Adrenal gland (tissue), 12 donors: ENCODE measurements around the gene GHR. TPM values are rescaled to one million over a fixed set of nuclear protein-coding genes. Genes with fewer than 3 reads are reported as not detected.
"Not testable (repeated sequence)": the region's sequence is repeated elsewhere in the genome, so short reads cannot be mapped to it uniquely, and the experiment has no call there.

Source experiments
- DNase-seq, 7 donors: peaks; one replicate each; pipeline ENCODE4 v3.0.0-alpha.2; 2019 to 2020
- H3K27ac ChIP-seq, 5 donors: fragments of 200-600 bp; sonication (generic) in 4 of 5; 1 replicate in 3 of 5; 2 replicates in 2 of 5; pipeline versions ENCODE4 v1.5.1 to v1.8.0; 2016 to 2020; ENCODE audit warnings: mild to moderate bottlenecking in 1 of 5
- H3K27me3 ChIP-seq: fragments of 200-600 bp; 2 replicates; pipeline ENCODE4 v1.8.0; 2021
- H3K36me3 ChIP-seq, 2 donors: fragments of 200-600 bp; replicated peaks in 1 of 2; 1 replicate in 1 of 2; 2 replicates in 1 of 2; pipeline versions ENCODE4 v1.5.1 to v1.8.0; 2018 to 2022
- H3K4me1 ChIP-seq, 2 donors: fragments of 200-600 bp; replicated peaks in 1 of 2; 1 replicate in 1 of 2; 2 replicates in 1 of 2; pipeline versions ENCODE4 v1.5.1 to v1.8.0; 2018 to 2021
- H3K4me3 ChIP-seq, 4 donors: fragments of 200-600 bp; sonication (generic) in 3 of 4; one replicate each; pipeline ENCODE4 v1.5.1; 2016 to 2018
- H3K9me3 ChIP-seq, 3 donors: fragments of 200-600 bp; sonication (generic) in 1 of 3; replicated peaks in 1 of 3; 1 replicate in 2 of 3; 2 replicates in 1 of 3; pipeline versions ENCODE4 v1.5.1 to v1.8.0; 2016 to 2021
- CTCF ChIP-seq, 6 experiments: fragments of 450-650 bp in 4 of 6; fragments of 200-600 bp in 2 of 6; sonication (generic) in 1 of 6; IDR thresholded peaks; 1 replicate in 5 of 6; 2 replicates in 1 of 6; pipeline versions ENCODE4 v1.5.1 to v1.8.0; 2016 to 2021; ENCODE audit warnings: antibody characterized with exemption in 6 of 6, mild to moderate bottlenecking in 2 of 6, moderate library complexity in 1 of 6
- POLR2A ChIP-seq, 2 donors: fragments of 450-650 bp; IDR thresholded peaks; one replicate each; pipeline ENCODE4 v1.6.1; 2017; ENCODE audit warnings: antibody characterized with exemption in 2 of 2, mild to moderate bottlenecking in 2 of 2, moderate library complexity in 1 of 2
- WGBS, 4 donors: extraction: QIAGEN DNeasy Blood & Tissue Kit in 2 of 4; methylation state at CpG; one replicate each; pipeline versions ENCODE4 v1.1.5 to v1.1.7; 2013 to 2017; 5-methylcytosine and 5-hydroxymethylcytosine counted together
- intact Hi-C, 2 donors: fragments of 100-400 bp; cut with DNase I; formaldehyde crosslinking; loops; one replicate each; pipeline versions ENCODE4 v1.14.1 to v1.15.0; 2022 to 2023
- polyA plus RNA-seq, 3 donors: library from polyadenylated mRNA; stranded (reverse); fragments of 200-250 nt in 2 of 3; fragments of 350-450 nt in 1 of 3; fragmentation: Illumina TruSeq in 1 of 3; extraction: RNeasy Lipid Tissue Mini Kit (QIAGEN cat#74804) in 1 of 3; gene quantifications; one replicate each; pipeline ENCODE4 v1.2.3, GENCODE V29; 2013 to 2014
- total RNA-seq, 9 donors: library from RNA; depleted of rRNA in 4 of 9; stranded (reverse); fragments of >200 nt in 4 of 9; fragments of 120-200 nt in 1 of 9; fragmentation: NEBNext Ultra II Directional in 1 of 9; extraction: Animal tissue kit (Norgen Biotek cat#: 25700) in 1 of 9; gene quantifications; one replicate each; pipeline versions ENCODE4 v1.1.0 to v1.2.4, GENCODE V29; 2013 to 2023
- donor health status: healthy with polysubstance abuse.
- donor health status: Bipolar disorder and iron deficiency.
- donor health status: DM: yes; HTN: yes; CAD: no.
- donor health status: DM: no; HTN: no; CAD: no.
- donor health status: DM: no; HTN: no; CAD: no.
- donor health status: DM: yes; HTN: yes; CAD: no.

The GHR gene
- total and polyA plus RNA-seq, 12 donors: 2.9 to 17.1 (median 10.5) TPM

- 72 to 81% (median 76%) methylated on average over 8 of the region's 8 CpGs for WGBS, 4 donors
- Histone ChIP-seq H3K4me1 (peaks cover 0 to 15% of the 10 kb centered on the region in 2 donors), H3K4me3 (no peak overlapping the region), H3K27ac (no peak overlapping the region), H3K9me3 (no peaks in the 10 kb centered on the region), H3K36me3 (no peaks in the 10 kb centered on the region), H3K27me3 (no peaks in the 10 kb centered on the region)
- DNase-seq: no peak
- intact Hi-C loops: no loop called here
- TF ChIP-seq CTCF (IDR thresholded peaks at IDR 0.05) (no peak), POLR2A (IDR thresholded peaks at IDR 0.05) (no peak)
These were observed 148.0 kb downstream of the GHR start for GRCh38 chr5:42570966-42571960.

GRCh38 chr5:42572313-42572712 lies 149.1 kb downstream of the GHR start:
- WGBS, 4 donors: 93 to 98% (median 94%) methylated on average over 3 of the region's 3 CpGs

GRCh38 chr5:42573386-42573785 lies 150.1 kb downstream of the GHR start:
- 87 to 96% (median 93%) methylated on average over 2 of the region's 2 CpGs for WGBS, 4 donors
- Histone ChIP-seq H3K4me3 (no peak overlapping the region), H3K36me3 (no peaks in the 10 kb centered on the region), H3K27me3 (no peaks in the 10 kb centered on the region), H3K27ac (no peak overlapping the region), H3K9me3 (no peaks in the 10 kb centered on the region), H3K4me1 (no peaks in the 10 kb centered on the region)
- no peak for TF ChIP-seq POLR2A (IDR thresholded peaks at IDR 0.05)
- TF ChIP-seq CTCF (IDR thresholded peaks at IDR 0.05): no peak
- intact Hi-C loops: no loop called here
- no peak for DNase-seq

More at GRCh38 chr5:42572313-42572712, 149.1 kb downstream of the GHR start:
- Histone ChIP-seq H3K27ac (no peak overlapping the region), H3K36me3 (no peaks in the 10 kb centered on the region), H3K4me3 (no peak overlapping the region), H3K9me3 (no peaks in the 10 kb centered on the region), H3K4me1 (peaks cover 0 to 6% of the 10 kb centered on the region in 2 donors), H3K27me3 (no peaks in the 10 kb centered on the region)
- DNase-seq: no peak
- TF ChIP-seq POLR2A (IDR thresholded peaks at IDR 0.05): no peak
- TF ChIP-seq CTCF (IDR thresholded peaks at IDR 0.05): no peak
- intact Hi-C loops: no loop called here

- 86 to 100% (median 95%) methylated on average over 1 of the region's 1 CpG for WGBS, 4 donors
- DNase-seq, intact Hi-C loops, H3K27me3 ChIP-seq, H3K4me1 ChIP-seq, H3K9me3 ChIP-seq, H3K27ac ChIP-seq, H3K36me3 ChIP-seq, H3K4me3 ChIP-seq: not testable (repeated sequence)
These were observed 152.7 kb downstream of the GHR start for GRCh38 chr5:42575914-42576313.

- H3K9me3 ChIP-seq, H3K4me1 ChIP-seq, H3K27me3 ChIP-seq, DNase-seq, intact Hi-C loops, H3K27ac ChIP-seq, H3K36me3 ChIP-seq, H3K4me3 ChIP-seq: not testable (repeated sequence)
- 84 to 95% (median 90%) methylated on average over 1 of the region's 1 CpG for WGBS, 4 donors
These were observed 155.7 kb downstream of the GHR start for GRCh38 chr5:42578901-42579300.
